ENCODE measurements around the gene STARD5.

- TF ChIP-seq CTCF (IDR thresholded peaks at IDR 0.05): no peak
- TF ChIP-seq POLR2A (IDR thresholded peaks at IDR 0.05): no peak
Measured at GRCh38 chr15:81273200-81273599, 50.7 kb downstream of the STARD5 start.

Data from Peyer's patch (tissue), 4 donors.